Measurements from ENCODE around the gene TMEM163.

Gene TMEM163

GRCh38 chr2:134453973-134454372 lies 264.8 kb downstream of the TMEM163 start:
- H3K4me3 ChIP-seq (ENCODE audit: low read depth, low read length), result no peak overlapping the region
- TF ChIP-seq, protein P1, sequence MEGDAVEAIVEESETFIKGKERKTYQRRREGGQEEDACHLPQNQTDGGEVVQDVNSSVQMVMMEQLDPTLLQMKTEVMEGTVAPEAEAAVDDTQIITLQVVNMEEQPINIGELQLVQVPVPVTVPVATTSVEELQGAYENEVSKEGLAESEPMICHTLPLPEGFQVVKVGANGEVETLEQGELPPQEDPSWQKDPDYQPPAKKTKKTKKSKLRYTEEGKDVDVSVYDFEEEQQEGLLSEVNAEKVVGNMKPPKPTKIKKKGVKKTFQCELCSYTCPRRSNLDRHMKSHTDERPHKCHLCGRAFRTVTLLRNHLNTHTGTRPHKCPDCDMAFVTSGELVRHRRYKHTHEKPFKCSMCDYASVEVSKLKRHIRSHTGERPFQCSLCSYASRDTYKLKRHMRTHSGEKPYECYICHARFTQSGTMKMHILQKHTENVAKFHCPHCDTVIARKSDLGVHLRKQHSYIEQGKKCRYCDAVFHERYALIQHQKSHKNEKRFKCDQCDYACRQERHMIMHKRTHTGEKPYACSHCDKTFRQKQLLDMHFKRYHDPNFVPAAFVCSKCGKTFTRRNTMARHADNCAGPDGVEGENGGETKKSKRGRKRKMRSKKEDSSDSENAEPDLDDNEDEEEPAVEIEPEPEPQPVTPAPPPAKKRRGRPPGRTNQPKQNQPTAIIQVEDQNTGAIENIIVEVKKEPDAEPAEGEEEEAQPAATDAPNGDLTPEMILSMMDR (IDR thresholded peaks at IDR 0.05; ENCODE audit: borderline replicate concordance, insufficient read depth, low read depth, low read length), result no peak

DNA sequence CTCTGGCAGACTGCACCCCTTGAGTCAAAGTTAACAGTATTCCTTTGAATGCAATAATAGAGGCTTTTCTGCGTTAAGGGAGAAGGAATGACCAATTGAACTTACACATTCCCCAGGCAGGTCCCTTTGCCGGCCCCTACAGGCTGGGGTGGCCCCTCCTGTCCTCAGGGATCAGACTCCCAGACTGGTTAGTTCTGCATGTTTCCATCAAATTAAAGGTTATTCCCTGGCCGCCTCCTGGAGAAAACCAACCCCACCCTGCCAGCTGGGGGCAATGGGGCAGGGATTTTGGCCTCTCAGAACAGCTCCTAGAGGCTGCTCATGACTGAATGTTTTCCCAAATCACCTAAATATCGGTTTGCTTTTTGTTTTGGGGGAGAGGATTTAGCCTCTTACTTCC lies 265.3 kb downstream of the TMEM163 start:
- TF ChIP-seq, protein P1 (IDR thresholded peaks at IDR 0.05; ENCODE audit: borderline replicate concordance, insufficient read depth, low read depth, low read length), result no peak
- no peak overlapping the region for H3K4me3 ChIP-seq (ENCODE audit: low read depth, low read length)

DNA sequence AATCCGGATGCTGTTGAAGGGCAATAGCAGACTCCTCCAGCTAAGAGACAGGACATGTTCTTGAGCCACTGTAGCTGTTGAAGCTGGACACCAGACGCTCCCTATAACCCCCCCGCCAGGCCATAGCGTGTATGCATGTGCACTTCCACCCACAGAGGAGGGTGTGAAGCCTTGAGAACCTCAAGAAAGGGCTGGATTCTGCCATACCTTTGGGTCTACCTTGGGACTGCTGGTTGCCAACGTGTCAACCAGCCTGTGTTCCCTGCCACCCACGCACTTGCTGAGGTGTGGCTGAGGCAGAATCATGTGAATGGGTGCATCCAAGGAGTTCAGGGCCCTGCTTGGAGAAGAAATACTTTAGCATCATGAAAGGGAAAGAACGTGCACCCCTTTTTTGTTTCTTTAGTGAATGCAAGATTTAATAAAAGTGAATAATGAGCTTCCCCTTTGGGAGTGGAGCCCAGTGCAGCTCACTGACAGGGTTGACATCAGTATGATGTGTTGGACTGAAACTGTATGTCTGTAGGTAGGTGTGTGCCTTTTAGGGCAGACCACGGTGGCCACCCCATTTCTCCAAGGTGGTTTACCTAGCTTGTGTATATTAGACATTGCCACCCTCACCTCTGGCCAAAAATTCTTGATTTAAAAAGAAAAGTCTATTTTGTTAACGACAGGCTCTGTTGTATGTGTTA lies 266.6 kb downstream of the TMEM163 start:
- H3K4me3 ChIP-seq (ENCODE audit: low read depth, low read length), result no peak overlapping the region
- TF ChIP-seq, protein P1 (IDR thresholded peaks at IDR 0.05; ENCODE audit: borderline replicate concordance, insufficient read depth, low read depth, low read length), result no peak

DNA sequence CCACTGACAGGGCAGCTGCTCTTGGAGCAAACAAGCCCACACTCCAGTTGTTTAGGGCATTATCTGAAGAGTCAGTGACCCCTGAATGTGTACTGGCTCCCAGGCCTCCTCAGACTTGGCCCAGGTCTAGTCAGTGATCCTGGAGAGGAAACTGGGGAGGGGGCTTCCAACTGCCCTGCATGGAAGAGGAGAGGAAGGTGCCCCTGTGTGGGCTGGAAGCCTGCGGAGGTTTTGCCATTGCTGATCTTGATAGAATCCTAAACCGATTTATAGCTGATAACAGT lies 267.5 kb downstream of the TMEM163 start:
- TF ChIP-seq, protein P1 (IDR thresholded peaks at IDR 0.05; ENCODE audit: borderline replicate concordance, insufficient read depth, low read depth, low read length), result no peak
- no peak overlapping the region for H3K4me3 ChIP-seq (ENCODE audit: low read depth, low read length)

DNA sequence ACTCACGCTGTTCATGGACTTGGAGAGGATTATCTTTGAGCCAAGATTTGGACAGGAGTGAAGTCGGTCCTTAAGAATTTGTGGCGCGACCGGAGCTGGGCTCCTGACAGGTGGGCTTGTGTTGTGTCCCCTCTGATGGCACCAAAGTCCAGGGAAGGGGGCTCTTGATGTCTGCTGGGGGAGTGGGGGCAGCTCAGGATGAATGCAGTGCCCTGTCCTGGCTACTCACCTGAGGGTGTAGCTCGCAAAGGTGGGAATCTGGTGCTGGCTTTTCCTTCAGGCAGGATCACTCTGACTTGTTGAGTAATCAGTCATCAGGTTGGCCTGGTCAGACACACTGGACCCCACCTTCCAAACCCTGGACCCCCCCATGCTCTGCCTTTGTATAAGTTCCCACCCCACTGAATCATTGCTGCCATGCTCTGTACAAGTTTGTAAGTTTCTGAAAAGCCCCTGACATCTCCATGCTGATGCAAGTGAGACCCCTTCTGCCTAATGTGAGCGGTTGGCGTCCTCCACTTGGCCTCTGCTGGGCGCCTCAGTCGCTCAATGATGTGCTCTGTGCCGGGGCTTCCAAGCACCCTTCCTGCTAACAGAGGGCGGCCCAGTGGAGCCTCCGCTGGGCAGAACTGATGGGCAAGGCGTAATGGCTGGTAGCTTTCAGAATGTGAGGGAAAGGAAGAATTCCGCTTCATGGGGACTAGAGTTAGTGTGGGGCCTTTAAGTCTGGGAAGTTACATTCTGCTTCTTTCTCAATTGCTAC lies 268.9 kb downstream of the TMEM163 start:
- no peak overlapping the region for H3K4me3 ChIP-seq (ENCODE audit: low read depth, low read length)
- TF ChIP-seq, protein P1 (IDR thresholded peaks at IDR 0.05; ENCODE audit: borderline replicate concordance, insufficient read depth, low read depth, low read length), result no peak

DNA sequence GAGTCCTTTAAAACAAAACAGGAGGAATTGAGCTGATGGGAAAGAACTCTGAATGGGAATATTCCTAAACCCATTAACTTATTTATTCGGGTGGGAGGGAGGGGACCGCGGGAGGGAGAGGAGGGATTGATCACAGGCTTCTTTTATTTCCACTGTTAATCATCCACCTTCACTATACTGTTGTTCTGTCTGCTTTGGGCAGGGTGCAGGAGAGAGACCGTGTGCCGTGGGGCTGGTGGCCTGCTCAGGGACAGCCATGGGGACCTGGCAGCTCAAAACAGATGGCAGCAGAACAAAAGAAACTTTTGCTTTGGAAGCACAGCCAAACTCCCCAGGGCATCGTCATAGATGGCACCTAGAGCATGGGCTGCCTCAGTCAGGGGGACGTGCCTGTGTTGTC lies 269.6 kb downstream of the TMEM163 start:
- TF ChIP-seq, protein P1 (IDR thresholded peaks at IDR 0.05; ENCODE audit: borderline replicate concordance, insufficient read depth, low read depth, low read length), result no peak
- no peak overlapping the region for H3K4me3 ChIP-seq (ENCODE audit: low read depth, low read length)

DNA sequence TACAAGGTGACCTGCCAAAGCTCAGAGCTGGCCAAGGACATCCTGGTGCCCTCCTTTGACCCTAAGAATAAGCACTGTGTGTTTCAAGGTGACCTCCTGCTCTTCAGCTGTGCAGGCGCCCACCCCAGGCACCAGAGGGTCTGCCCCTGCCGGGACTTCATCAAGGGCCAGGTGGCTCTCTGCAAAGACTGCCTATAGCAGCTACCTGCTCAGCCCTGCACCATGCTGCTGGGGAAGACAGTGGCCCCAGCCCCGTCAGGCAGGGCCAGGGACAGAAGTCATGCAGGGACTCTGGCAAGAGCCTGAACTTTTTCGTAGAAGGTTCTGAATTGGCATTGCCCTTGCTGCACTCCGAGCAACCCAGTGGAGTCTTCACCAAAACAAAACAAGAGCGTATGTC lies 270.1 kb downstream of the TMEM163 start:
- no peak overlapping the region for H3K4me3 ChIP-seq (ENCODE audit: low read depth, low read length)
- TF ChIP-seq, protein P1 (IDR thresholded peaks at IDR 0.05; ENCODE audit: borderline replicate concordance, insufficient read depth, low read depth, low read length), result no peak
